Kidney (tissue), 14 donors: Measurements from ENCODE around the gene AGR2. TPM values are rescaled to one million over a fixed set of nuclear protein-coding genes. Genes with fewer than 3 reads are reported as not detected.

ENCODE experiments used
- DNase-seq, 5 donors: peaks; one replicate each; pipeline ENCODE4 v3.0.0-alpha.2; 2013 to 2020
- FAIRE-seq: peaks from 2 replicates; lab custom pipeline; 2012; peaks lifted over from hg19 to GRCh38; lab: Jason Lieb, UNC
- H3K27ac ChIP-seq, 2 donors: one replicate each; pipeline ENCODE4 v1.7.0; 2013; ENCODE audit warnings: low read depth in 2 of 2, low read length in 2 of 2, inconsistent platforms in 1 of 2
- H3K27me3 ChIP-seq: one replicate; pipeline ENCODE4 v1.7.1; 2013; ENCODE audit warnings: low read length, inconsistent platforms; ENCODE audit not compliant: control insufficient read depth, insufficient read depth
- H3K36me3 ChIP-seq, 3 donors: one replicate each; pipeline versions ENCODE4 v1.7.0 to v1.7.1; 2013; ENCODE audit warnings: low read length in 3 of 3, control low read depth in 1 of 3, inconsistent platforms in 1 of 3; ENCODE audit not compliant: insufficient read depth in 3 of 3, control insufficient read depth in 2 of 3
- H3K4me1 ChIP-seq, 3 donors: one replicate each; pipeline versions ENCODE4 v1.7.0 to v1.7.1; 2013; ENCODE audit warnings: low read length in 3 of 3, inconsistent platforms in 1 of 3, low read depth in 1 of 3; ENCODE audit not compliant: control insufficient read depth in 2 of 3, insufficient read depth in 2 of 3
- H3K4me3 ChIP-seq, 3 donors: one replicate each; pipeline versions ENCODE4 v1.7.0 to v1.8.1; 2013; ENCODE audit warnings: low read length in 3 of 3, control low read depth in 1 of 3, inconsistent platforms in 1 of 3
- H3K9ac ChIP-seq, 3 donors: one replicate each; pipeline versions ENCODE4 v1.7.0 to v1.7.1; 2013; ENCODE audit warnings: low read length in 3 of 3, control low read depth in 1 of 3, inconsistent platforms in 1 of 3
- H3K9me3 ChIP-seq, 3 donors: one replicate each; pipeline versions ENCODE4 v1.7.0 to v1.7.1; 2013; ENCODE audit warnings: low read length in 3 of 3, control low read depth in 1 of 3, inconsistent platforms in 1 of 3; ENCODE audit not compliant: control insufficient read depth in 2 of 3, insufficient read depth in 1 of 3
- CTCF ChIP-seq: IDR thresholded peaks from 3 replicates; pipeline ENCODE4 v1.5.1; 2012; ENCODE audit warnings: mild to moderate bottlenecking, moderate library complexity, borderline replicate concordance; ENCODE audit not compliant: insufficient read depth; ENCODE audit errors: extremely low read depth
- intact Hi-C: fragments of 100-400 bp; cut with DNase I; formaldehyde crosslinking; loops from one replicate; pipeline ENCODE4 v1.11.1; 2022
- polyA plus RNA-seq: library from polyadenylated mRNA; stranded (reverse); fragments of 350-450 nt; fragmentation: Illumina TruSeq; extraction: RNeasy Lipid Tissue Mini Kit (QIAGEN cat#74804); gene quantifications from one replicate; pipeline ENCODE4 v1.2.3, GENCODE V29; 2014; ENCODE audit warnings: low read depth, low replicate concordance; ENCODE audit not compliant: insufficient read depth
- total RNA-seq: library from RNA; stranded (reverse); fragmentation: NEBNext Ultra II Directional; extraction: Animal tissue kit (Norgen Biotek cat#: 25700); gene quantifications from one replicate; pipeline ENCODE4 v1.2.1, GENCODE V29; 2021
- donor health status: control.
- donor health status: control.
- donor health status: control.
- donor health status: control.
- donor health status: control.
- donor health status: DM: yes; HTN: yes; CAD: no.
- donor health status: Normal renal cell carcinoma (clear cell type).

Gene AGR2
- total and polyA plus RNA-seq, 2 donors from 2014 or later: 15.1 to 164 TPM

- FAIRE-seq (no peak), DNase-seq (peak in 1 of 5 donors; percentile 60)
- Histone ChIP-seq H3K36me3 (no peaks in the 10 kb centered on the region), H3K27ac (no peak overlapping the region), H3K4me1 (no peaks in the 10 kb centered on the region), H3K9me3 (no peaks in the 10 kb centered on the region), H3K4me3 (no peak overlapping the region), H3K9ac (no peak overlapping the region), H3K27me3 (no peaks in the 10 kb centered on the region)
- TF ChIP-seq CTCF: no peak
- intact Hi-C loops: no loop called here
These were observed 57.7 kb downstream of the AGR2 start for GRCh38 chr7:16747102-16747501.

- TF ChIP-seq CTCF: no peak
- FAIRE-seq (no peak), DNase-seq (no peak)
- Histone ChIP-seq H3K4me3 (no peak overlapping the region), H3K9ac (no peak overlapping the region), H3K4me1 (no peaks in the 10 kb centered on the region), H3K9me3 (no peaks in the 10 kb centered on the region), H3K27ac (no peak overlapping the region), H3K27me3 (no peaks in the 10 kb centered on the region), H3K36me3 (no peaks in the 10 kb centered on the region)
- intact Hi-C loops: no loop called here
These were observed 59.2 kb downstream of the AGR2 start for GRCh38 chr7:16745645-16746044.

- Histone ChIP-seq H3K9ac (no peak overlapping the region), H3K27ac (no peak overlapping the region), H3K9me3 (no peaks in the 10 kb centered on the region), H3K4me1 (no peaks in the 10 kb centered on the region), H3K36me3 (no peaks in the 10 kb centered on the region), H3K4me3 (no peak overlapping the region), H3K27me3 (no peaks in the 10 kb centered on the region)
- no peak for FAIRE-seq
- TF ChIP-seq CTCF: no peak
- DNase-seq: no peak
- intact Hi-C loops: no loop called here
These were observed 60.1 kb downstream of the AGR2 start for GRCh38 chr7:16744518-16745250.

- no peak overlapping the region for H3K4me3 ChIP-seq
- no peaks in the 10 kb centered on the region for H3K9me3 ChIP-seq
- DNase-seq: no peak
- no peaks in the 10 kb centered on the region for H3K4me1 ChIP-seq
- no peaks in the 10 kb centered on the region for H3K36me3 ChIP-seq
- no peak for TF ChIP-seq CTCF
- H3K27ac ChIP-seq: peak overlapping the region in 1 of 2 donors; percentile 27
- FAIRE-seq: no peak
- no peaks in the 10 kb centered on the region for H3K27me3 ChIP-seq
- H3K9ac ChIP-seq: no peak overlapping the region
- intact Hi-C loops: no loop called here
These were observed 61.6 kb downstream of the AGR2 start for GRCh38 chr7:16743236-16743635.
